HG02840 (cell line): ENCODE results near the gene CCDC106.

Source experiments
- ATAC-seq: cut with Tn5 transposase; IDR thresholded peaks from one replicate; pipeline ENCODE4 v1.9.1; 2021; ENCODE audit warnings: mild to moderate bottlenecking, moderate library complexity, moderate number of reproducible peaks; ENCODE audit not compliant: unreplicated experiment, low FRiP score

CCDC106 gene

GRCh38 chr19:55649268-55650125, 1.5 kb downstream of the CCDC106 start:
- no peak for ATAC-seq

- no peak for ATAC-seq
Measured at GRCh38 chr19:55650126-55650557, 2.1 kb downstream of the CCDC106 start.

GRCh38 chr19:55650602-55651230, 2.7 kb downstream of the CCDC106 start:
- ATAC-seq, result no peak

GRCh38 chr19:55651236-55651635, 3.2 kb downstream of the CCDC106 start:
- ATAC-seq, result no peak

- ATAC-seq, result no peak
Measured at GRCh38 chr19:55652311-55653128, 4.5 kb downstream of the CCDC106 start.

GRCh38 chr19:55653651-55654322, 5.8 kb downstream of the CCDC106 start:
- peak; percentile 40 for ATAC-seq

GRCh38 chr19:55654323-55654867, 6.4 kb downstream of the CCDC106 start:
- peak; percentile 55 for ATAC-seq

GRCh38 chr19:55654868-55655647, 7.0 kb downstream of the CCDC106 start, which contains the start of gene U2AF2:
Gene U2AF2, plus strand, starts transcription at chr19:55655035. Its CDS starts 70 bp downstream, at chr19:55655105.
- ATAC-seq, result peak; percentile 38

- ATAC-seq, result no peak
Measured at GRCh38 chr19:55655648-55656040, 7.6 kb downstream of the CCDC106 start.

GRCh38 chr19:55656552-55656951, 8.5 kb downstream of the CCDC106 start:
- no peak for ATAC-seq

GRCh38 chr19:55656988-55657747, 9.2 kb downstream of the CCDC106 start:
- ATAC-seq, result no peak

- ATAC-seq, result no peak
Measured at GRCh38 chr19:55658846-55659459, 10.9 kb downstream of the CCDC106 start.

GRCh38 chr19:55659822-55660221, 11.8 kb downstream of the CCDC106 start:
- ATAC-seq, result no peak

GRCh38 chr19:55660404-55660803, 12.4 kb downstream of the CCDC106 start:
- ATAC-seq, result no peak

- no peak for ATAC-seq
Measured at GRCh38 chr19:55660991-55661390, 13.0 kb downstream of the CCDC106 start.

GRCh38 chr19:55661826-55662225, 13.8 kb downstream of the CCDC106 start:
- ATAC-seq, result no peak

GRCh38 chr19:55663846-55664536, 16.0 kb downstream of the CCDC106 start:
- ATAC-seq, result no peak
